Pulmonary artery endothelial cell (primary cell): Measurements from ENCODE around the gene RIMOC1. TPM values are rescaled to one million over a fixed set of nuclear protein-coding genes. Genes with fewer than 3 reads are reported as not detected.

Experiments
- total RNA-seq: library from RNA; depleted of rRNA; stranded (reverse); fragments of >200 nt; gene quantifications from 2 replicates; pipeline ENCODE4 v1.2.3, GENCODE V29; 2014

RIMOC1 gene
- total RNA-seq, 1 donor from 2014 or later = 8.9 TPM

Other genes with a start within 250 kb of the RIMOC1 start
- gene OXCT1, start 33.9 kb upstream of the RIMOC1 start, total RNA-seq = 41.8 and 43.9 TPM in 2 replicates
- 8.7 and 10.4 TPM in 2 replicates for gene FBXO4, start 20.9 kb downstream of the RIMOC1 start, total RNA-seq